ENCODE results near the gene MARCO.

DNA sequence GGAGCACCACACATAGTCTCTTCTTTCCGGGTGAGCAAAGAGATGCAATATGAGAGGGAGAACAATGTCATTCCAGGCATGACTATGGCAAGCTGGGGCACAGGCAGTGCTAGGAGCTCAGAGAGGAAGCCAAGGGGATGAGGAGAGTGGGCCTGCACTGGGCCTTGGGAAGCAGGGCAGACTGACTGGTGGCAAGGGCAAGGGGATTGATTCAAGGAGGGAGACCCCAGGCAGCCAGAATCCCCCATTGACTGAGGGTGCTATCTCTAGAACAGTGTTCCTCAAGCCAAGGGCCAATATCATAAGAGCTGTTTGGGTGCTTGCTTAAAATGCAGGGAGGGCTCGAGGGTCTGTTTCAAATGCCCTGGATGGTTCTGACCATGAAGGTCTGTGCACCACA is 36.1 kb downstream of the MARCO start:
- TF ChIP-seq CTCF (IDR thresholded peaks at IDR 0.05 in 8 of 11, conservative IDR thresholded peaks at IDR 0.05 in 3 of 11) (no peak), POLR2AphosphoS5 (IDR thresholded peaks at IDR 0.05) (no peak)

All from spleen (tissue), 7 donors.